A673 (cell line): ENCODE results near the gene WSCD2.

Experiments
- EZH2 ChIP-seq: fragments of 200-600 bp; sonication (generic); IDR thresholded peaks from 2 replicates; pipeline ENCODE4 v1.6.1; 2017; ENCODE audit warnings: borderline replicate concordance, low read depth, mild to moderate bottlenecking, mixed read lengths, antibody characterized with exemption, low read length; ENCODE audit not compliant: poor library complexity, severe bottlenecking
- TF ChIP-seq, protein P1 (sequence below): fragments of 300-800, 200-600 bp; sonication (generic); conservative IDR thresholded peaks from 2 replicates; pipeline ENCODE4 v1.5.1; 2017; ENCODE audit warnings: low read depth, mild to moderate bottlenecking, antibody characterized with exemption, low read length, moderate library complexity, mixed read lengths

DNA sequence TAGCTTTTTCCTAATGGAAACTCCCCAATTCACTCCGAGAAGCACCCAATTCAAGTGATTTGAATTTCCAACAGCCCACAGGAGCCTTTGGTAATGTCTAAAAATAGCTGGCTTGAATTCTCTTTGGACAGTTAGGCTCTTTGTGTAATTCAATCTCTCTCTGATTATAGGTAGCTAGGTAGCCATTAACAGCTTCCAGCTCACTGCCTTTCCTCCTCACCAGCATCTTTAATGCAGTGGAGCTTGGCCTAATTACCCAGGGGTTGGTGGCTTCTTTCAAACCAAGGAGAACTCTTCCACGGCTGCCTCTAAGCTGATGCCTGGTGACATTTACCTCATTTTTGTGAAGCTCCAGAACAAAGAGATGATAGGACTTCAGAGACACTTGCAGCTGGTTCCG is 86.4 kb downstream of the WSCD2 start:
- TF ChIP-seq, protein P1, sequence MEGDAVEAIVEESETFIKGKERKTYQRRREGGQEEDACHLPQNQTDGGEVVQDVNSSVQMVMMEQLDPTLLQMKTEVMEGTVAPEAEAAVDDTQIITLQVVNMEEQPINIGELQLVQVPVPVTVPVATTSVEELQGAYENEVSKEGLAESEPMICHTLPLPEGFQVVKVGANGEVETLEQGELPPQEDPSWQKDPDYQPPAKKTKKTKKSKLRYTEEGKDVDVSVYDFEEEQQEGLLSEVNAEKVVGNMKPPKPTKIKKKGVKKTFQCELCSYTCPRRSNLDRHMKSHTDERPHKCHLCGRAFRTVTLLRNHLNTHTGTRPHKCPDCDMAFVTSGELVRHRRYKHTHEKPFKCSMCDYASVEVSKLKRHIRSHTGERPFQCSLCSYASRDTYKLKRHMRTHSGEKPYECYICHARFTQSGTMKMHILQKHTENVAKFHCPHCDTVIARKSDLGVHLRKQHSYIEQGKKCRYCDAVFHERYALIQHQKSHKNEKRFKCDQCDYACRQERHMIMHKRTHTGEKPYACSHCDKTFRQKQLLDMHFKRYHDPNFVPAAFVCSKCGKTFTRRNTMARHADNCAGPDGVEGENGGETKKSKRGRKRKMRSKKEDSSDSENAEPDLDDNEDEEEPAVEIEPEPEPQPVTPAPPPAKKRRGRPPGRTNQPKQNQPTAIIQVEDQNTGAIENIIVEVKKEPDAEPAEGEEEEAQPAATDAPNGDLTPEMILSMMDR: no peak
- TF ChIP-seq EZH2: no peak
